ENCODE results near the gene EFNA1. TPM values are rescaled to one million over a fixed set of nuclear protein-coding genes. Genes with fewer than 3 reads are reported as not detected.

EFNA1 gene
- total RNA-seq, 1 experiment from 2014 or later, result 6.5 TPM

DNA sequence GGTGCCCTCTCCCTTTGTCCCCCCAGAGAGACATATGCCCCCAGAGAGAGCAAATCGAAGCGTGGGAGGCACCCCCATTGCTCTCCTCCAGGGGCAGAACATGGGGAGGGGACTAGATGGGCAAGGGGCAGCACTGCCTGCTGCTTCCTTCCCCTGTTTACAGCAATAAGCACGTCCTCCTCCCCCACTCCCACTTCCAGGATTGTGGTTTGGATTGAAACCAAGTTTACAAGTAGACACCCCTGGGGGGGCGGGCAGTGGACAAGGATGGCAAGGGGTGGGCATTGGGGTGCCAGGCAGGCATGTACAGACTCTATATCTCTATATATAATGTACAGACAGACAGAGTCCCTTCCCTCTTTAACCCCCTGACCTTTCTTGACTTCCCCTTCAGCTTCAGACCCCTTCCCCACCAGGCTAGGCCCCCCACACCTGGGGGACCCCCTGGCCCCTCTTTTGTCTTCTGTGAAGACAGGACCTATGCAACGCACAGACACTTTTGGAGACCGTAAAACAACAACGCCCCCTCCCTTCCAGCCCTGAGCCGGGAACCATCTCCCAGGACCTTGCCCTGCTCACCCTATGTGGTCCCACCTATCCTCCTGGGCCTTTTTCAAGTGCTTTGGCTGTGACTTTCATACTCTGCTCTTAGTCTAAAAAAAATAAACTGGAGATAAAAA lies 40.7 kb upstream of the EFNA1 start (continued):
- TF ChIP-seq, protein P1, sequence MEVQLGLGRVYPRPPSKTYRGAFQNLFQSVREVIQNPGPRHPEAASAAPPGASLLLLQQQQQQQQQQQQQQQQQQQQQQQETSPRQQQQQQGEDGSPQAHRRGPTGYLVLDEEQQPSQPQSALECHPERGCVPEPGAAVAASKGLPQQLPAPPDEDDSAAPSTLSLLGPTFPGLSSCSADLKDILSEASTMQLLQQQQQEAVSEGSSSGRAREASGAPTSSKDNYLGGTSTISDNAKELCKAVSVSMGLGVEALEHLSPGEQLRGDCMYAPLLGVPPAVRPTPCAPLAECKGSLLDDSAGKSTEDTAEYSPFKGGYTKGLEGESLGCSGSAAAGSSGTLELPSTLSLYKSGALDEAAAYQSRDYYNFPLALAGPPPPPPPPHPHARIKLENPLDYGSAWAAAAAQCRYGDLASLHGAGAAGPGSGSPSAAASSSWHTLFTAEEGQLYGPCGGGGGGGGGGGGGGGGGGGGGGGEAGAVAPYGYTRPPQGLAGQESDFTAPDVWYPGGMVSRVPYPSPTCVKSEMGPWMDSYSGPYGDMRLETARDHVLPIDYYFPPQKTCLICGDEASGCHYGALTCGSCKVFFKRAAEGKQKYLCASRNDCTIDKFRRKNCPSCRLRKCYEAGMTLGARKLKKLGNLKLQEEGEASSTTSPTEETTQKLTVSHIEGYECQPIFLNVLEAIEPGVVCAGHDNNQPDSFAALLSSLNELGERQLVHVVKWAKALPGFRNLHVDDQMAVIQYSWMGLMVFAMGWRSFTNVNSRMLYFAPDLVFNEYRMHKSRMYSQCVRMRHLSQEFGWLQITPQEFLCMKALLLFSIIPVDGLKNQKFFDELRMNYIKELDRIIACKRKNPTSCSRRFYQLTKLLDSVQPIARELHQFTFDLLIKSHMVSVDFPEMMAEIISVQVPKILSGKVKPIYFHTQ (CRISPR knock-in tag; IDR thresholded peaks at IDR 0.05), result no peak
- TF ChIP-seq ZNF317 (CRISPR knock-in tag; IDR thresholded peaks at IDR 0.05; ENCODE audit: borderline replicate concordance, low read depth), result no peak
- no peak for TF ChIP-seq CREB1 (CRISPR knock-in tag; IDR thresholded peaks at IDR 0.05)
- no peak for TF ChIP-seq ZNF396 (CRISPR knock-in tag; IDR thresholded peaks at IDR 0.05; ENCODE audit: borderline replicate concordance)
- TF ChIP-seq ZNF232 (CRISPR knock-in tag; IDR thresholded peaks at IDR 0.05), result no peak
- TF ChIP-seq NR2C2 (CRISPR knock-in tag; IDR thresholded peaks at IDR 0.05), result no peak
- no peak for TF ChIP-seq ELF4 (CRISPR knock-in tag; IDR thresholded peaks at IDR 0.05; ENCODE audit: low read depth)
- TF ChIP-seq, protein P2, sequence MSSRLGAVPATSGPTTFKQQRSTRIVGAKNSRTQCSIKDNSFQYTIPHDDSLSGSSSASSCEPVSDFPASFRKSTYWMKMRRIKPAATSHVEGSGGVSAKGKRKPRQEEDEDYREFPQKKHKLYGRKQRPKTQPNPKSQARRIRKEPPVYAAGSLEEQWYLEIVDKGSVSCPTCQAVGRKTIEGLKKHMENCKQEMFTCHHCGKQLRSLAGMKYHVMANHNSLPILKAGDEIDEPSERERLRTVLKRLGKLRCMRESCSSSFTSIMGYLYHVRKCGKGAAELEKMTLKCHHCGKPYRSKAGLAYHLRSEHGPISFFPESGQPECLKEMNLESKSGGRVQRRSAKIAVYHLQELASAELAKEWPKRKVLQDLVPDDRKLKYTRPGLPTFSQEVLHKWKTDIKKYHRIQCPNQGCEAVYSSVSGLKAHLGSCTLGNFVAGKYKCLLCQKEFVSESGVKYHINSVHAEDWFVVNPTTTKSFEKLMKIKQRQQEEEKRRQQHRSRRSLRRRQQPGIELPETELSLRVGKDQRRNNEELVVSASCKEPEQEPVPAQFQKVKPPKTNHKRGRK (CRISPR knock-in tag; IDR thresholded peaks at IDR 0.05; ENCODE audit: borderline replicate concordance), result no peak

DNA sequence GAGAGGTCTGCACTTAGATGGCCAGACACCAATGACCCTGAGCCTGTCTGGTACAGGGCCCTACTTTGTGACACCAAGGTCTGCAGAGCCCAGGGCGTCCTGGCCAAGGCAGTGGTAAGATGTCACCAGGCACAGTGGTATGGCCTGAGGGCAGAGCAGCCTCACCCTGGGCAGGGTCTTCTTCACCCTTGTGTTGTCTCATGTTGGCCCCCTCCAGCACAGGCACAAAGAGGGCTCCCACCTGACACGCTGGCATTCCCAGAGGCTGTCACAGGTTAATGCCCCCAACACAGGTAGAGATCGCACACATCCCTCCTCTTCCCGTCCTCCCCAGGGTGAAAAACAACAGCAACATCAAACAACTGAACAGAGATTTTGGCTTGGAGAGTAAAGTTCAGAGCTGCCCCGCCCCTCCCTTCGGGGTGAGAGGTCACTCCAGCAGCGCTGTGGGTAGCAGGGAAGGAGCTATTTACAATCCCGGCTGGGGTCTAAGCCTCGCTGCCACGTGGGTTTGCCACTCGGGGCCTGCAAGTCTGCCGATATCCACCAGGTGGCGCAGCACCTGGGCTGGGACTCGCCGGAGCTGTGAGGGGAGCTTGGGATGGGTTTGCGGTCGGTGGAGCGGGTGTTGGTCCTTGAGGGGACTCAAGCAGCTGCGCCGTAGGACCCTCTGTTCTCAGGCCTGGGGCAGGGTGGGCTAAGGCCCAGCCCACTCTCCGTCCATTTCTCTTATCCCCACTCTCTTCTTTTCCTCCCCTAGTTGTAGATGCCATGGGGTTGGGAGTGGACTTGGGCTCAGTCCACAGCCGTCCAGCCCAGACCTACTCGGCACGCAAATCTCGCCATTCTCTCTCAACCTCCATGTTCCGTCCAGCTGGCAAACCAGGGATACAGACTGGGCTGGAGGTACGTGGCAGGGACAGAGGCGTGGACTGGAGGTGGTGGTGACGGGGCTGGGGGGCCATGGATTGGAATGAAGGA lies 36.3 kb upstream of the EFNA1 start:
- ChIA-PET POLR2A (interaction anchor here (0.5 to 1.6 kb wide), 11 partner anchors 9 to 120 kb away, joined by 3 to 9 read pairs (median 5); partner anchors contain the start of genes KRTCAP2, SHC1 and SLC50A1), CTCF (interaction anchor here (0.5 to 6.8 kb wide), 58 partner anchors 9 to 571 kb away, joined by 3 to 605 read pairs (median 6); partner anchors contain the start of genes ADAM15, CLK2, DPM3 and EFNA1)
- Mint-ChIP-seq H3K27ac (no peak overlapping the region), H3K4me3 (peak overlapping the region; percentile 32), H3K27me3 (ENCODE audit: low read depth) (peaks cover 12% of the 10 kb centered on the region), H3K36me3 (no peaks in the 10 kb centered on the region), H3K4me1 (peaks cover 28% of the 10 kb centered on the region), H3K9me3 (no peaks in the 10 kb centered on the region)
- ATAC-seq (peak; percentile 80), DNase-seq (ENCODE audit: low spot score) (peak; percentile 94)
- TF ChIP-seq OVOL2 (CRISPR knock-in tag; IDR thresholded peaks at IDR 0.05; ENCODE audit: borderline replicate concordance) (no peak), ZBTB21 (CRISPR knock-in tag; IDR thresholded peaks at IDR 0.05; ENCODE audit: borderline replicate concordance) (no peak), ZNF121 (CRISPR knock-in tag; IDR thresholded peaks at IDR 0.05) (no peak), GABPB1 (CRISPR knock-in tag; IDR thresholded peaks at IDR 0.05) (0 out of 2 replicates have a peak, but pooled peaks have one; percentile 52), FOXK1 (CRISPR knock-in tag; IDR thresholded peaks at IDR 0.05) (peak; percentile 57; the same call in 1 of the 2 replicates), ZNF671 (CRISPR knock-in tag; IDR thresholded peaks at IDR 0.05) (no peak), NR1H2 (CRISPR knock-in tag; IDR thresholded peaks at IDR 0.05) (no peak), NR3C1 (CRISPR knock-in tag; conservative IDR thresholded peaks at IDR 0.05; ENCODE audit: low read depth) (no peak)
- TF ChIP-seq, protein P3, sequence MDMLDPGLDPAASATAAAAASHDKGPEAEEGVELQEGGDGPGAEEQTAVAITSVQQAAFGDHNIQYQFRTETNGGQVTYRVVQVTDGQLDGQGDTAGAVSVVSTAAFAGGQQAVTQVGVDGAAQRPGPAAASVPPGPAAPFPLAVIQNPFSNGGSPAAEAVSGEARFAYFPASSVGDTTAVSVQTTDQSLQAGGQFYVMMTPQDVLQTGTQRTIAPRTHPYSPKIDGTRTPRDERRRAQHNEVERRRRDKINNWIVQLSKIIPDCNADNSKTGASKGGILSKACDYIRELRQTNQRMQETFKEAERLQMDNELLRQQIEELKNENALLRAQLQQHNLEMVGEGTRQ (CRISPR knock-in tag; IDR thresholded peaks at IDR 0.05), result peak; percentile 73
- TF ChIP-seq, protein P4, sequence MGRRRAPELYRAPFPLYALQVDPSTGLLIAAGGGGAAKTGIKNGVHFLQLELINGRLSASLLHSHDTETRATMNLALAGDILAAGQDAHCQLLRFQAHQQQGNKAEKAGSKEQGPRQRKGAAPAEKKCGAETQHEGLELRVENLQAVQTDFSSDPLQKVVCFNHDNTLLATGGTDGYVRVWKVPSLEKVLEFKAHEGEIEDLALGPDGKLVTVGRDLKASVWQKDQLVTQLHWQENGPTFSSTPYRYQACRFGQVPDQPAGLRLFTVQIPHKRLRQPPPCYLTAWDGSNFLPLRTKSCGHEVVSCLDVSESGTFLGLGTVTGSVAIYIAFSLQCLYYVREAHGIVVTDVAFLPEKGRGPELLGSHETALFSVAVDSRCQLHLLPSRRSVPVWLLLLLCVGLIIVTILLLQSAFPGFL (CRISPR knock-in tag; IDR thresholded peaks at IDR 0.05; ENCODE audit: borderline replicate concordance), result no peak
- TF ChIP-seq, protein P5, sequence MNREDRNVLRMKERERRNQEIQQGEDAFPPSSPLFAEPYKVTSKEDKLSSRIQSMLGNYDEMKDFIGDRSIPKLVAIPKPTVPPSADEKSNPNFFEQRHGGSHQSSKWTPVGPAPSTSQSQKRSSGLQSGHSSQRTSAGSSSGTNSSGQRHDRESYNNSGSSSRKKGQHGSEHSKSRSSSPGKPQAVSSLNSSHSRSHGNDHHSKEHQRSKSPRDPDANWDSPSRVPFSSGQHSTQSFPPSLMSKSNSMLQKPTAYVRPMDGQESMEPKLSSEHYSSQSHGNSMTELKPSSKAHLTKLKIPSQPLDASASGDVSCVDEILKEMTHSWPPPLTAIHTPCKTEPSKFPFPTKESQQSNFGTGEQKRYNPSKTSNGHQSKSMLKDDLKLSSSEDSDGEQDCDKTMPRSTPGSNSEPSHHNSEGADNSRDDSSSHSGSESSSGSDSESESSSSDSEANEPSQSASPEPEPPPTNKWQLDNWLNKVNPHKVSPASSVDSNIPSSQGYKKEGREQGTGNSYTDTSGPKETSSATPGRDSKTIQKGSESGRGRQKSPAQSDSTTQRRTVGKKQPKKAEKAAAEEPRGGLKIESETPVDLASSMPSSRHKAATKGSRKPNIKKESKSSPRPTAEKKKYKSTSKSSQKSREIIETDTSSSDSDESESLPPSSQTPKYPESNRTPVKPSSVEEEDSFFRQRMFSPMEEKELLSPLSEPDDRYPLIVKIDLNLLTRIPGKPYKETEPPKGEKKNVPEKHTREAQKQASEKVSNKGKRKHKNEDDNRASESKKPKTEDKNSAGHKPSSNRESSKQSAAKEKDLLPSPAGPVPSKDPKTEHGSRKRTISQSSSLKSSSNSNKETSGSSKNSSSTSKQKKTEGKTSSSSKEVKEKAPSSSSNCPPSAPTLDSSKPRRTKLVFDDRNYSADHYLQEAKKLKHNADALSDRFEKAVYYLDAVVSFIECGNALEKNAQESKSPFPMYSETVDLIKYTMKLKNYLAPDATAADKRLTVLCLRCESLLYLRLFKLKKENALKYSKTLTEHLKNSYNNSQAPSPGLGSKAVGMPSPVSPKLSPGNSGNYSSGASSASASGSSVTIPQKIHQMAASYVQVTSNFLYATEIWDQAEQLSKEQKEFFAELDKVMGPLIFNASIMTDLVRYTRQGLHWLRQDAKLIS (CRISPR knock-in tag; IDR thresholded peaks at IDR 0.05; ENCODE audit: borderline replicate concordance), result no peak

All from WTC11 (cell line).